Endothelial cell of umbilical vein (primary cell): ENCODE results near the gene CHRND. TPM values are rescaled to one million over a fixed set of nuclear protein-coding genes. Genes with fewer than 3 reads are reported as not detected.

Experiments
- BruUV-seq: library from RNA; stranded (reverse); fragments of 400-500 nt; replicated peaks from 2 replicates; lab custom pipeline; 2021; lab: Mats Ljungman, UMichigan
- CTCF ChIA-PET: fragments of 300-600, 350-600 bp; sonication (Branson Sonifier 250); formaldehyde crosslinking; loops from one replicate; lab custom pipeline; 2021; ENCODE audit warnings: antibody characterized with exemption, inconsistent platforms; lab: Charles Lee
- POLR2A ChIA-PET: fragments of 300-600, 350-600 bp; sonication (Branson Sonifier 250); formaldehyde crosslinking; loops from one replicate; lab custom pipeline; 2021; ENCODE audit warnings: antibody characterized with exemption, inconsistent platforms; lab: Charles Lee
- DNase-seq: peaks from one replicate; pipeline ENCODE4 v3.0.0-alpha.2; 2011; ENCODE audit warnings: low read depth, low spot score
- FAIRE-seq: peaks from 2 replicates; lab custom pipeline; 2011; peaks lifted over from hg19 to GRCh38; lab: Jason Lieb, UNC
- H2AFZ ChIP-seq: 2 replicates; pipeline ENCODE4 v1.6.0; 2012; ENCODE audit warnings: low read depth, low read length, control low read depth, inconsistent platforms
- H3K27ac ChIP-seq: 2 replicates; pipeline ENCODE4 v1.5.1; 2011; ENCODE audit warnings: low read depth, mild to moderate bottlenecking, control low read depth, low read length, moderate library complexity; ENCODE audit not compliant: insufficient read depth
- H3K27me3 ChIP-seq, 2 experiments: 2 replicates each; pipeline versions ENCODE4 v1.6.0 to v1.6.1; 2011; ENCODE audit warnings: low read length in 2 of 2, mixed read lengths in 1 of 2; ENCODE audit not compliant: control insufficient read depth in 2 of 2, insufficient read depth in 2 of 2
- H3K36me3 ChIP-seq, 2 experiments: 2 replicates in 1 of 2; 3 replicates in 1 of 2; pipeline ENCODE4 v1.5.1; 2011; ENCODE audit warnings: low read length in 2 of 2, mild to moderate bottlenecking in 1 of 2, moderate library complexity in 1 of 2; ENCODE audit not compliant: control insufficient read depth in 2 of 2, insufficient read depth in 2 of 2; ENCODE audit errors: extremely low read depth in 1 of 2
- H3K4me1 ChIP-seq: 3 replicates; pipeline ENCODE4 v1.5.1; 2011; ENCODE audit warnings: mild to moderate bottlenecking, low read length; ENCODE audit not compliant: control insufficient read depth, insufficient read depth; ENCODE audit errors: extremely low read depth
- H3K4me2 ChIP-seq: 2 replicates; pipeline ENCODE4 v1.6.1; 2011; ENCODE audit warnings: low read length, control low read depth, mixed read lengths; ENCODE audit not compliant: insufficient read depth
- H3K4me3 ChIP-seq, 3 experiments: fragments of 200-600 bp in 1 of 3; sonication (generic), shearing (Covaris generic) in 1 of 3; replicated peaks in 1 of 3; 2 replicates each; pipeline ENCODE4 v1.5.1; 2011 to 2016; ENCODE audit warnings: control low read depth in 3 of 3, low read length in 3 of 3, mild to moderate bottlenecking in 2 of 3, inconsistent platforms in 1 of 3, low read depth in 1 of 3, moderate library complexity in 1 of 3; ENCODE audit not compliant: insufficient read depth in 1 of 3
- H3K79me2 ChIP-seq: 2 replicates; pipeline ENCODE4 v1.6.0; 2012; ENCODE audit warnings: low read length, inconsistent platforms; ENCODE audit not compliant: control insufficient read depth, insufficient read depth
- H3K9ac ChIP-seq: replicated peaks from 2 replicates; pipeline ENCODE3; 2011; ENCODE audit warnings: low read length, control low read depth; ENCODE audit not compliant: insufficient read depth; ENCODE audit errors: extremely low read depth
- H3K9me1 ChIP-seq: replicated peaks from 3 replicates; pipeline ENCODE4 v1.6.0; 2011; ENCODE audit warnings: mild to moderate bottlenecking, low read length; ENCODE audit not compliant: control insufficient read depth, insufficient read depth; ENCODE audit errors: extremely low read depth
- H3K9me3 ChIP-seq: replicated peaks from 2 replicates; pipeline ENCODE4 v1.5.1; 2012; ENCODE audit warnings: low read length, inconsistent platforms; ENCODE audit not compliant: control insufficient read depth, insufficient read depth
- H4K20me1 ChIP-seq: replicated peaks from 2 replicates; pipeline ENCODE3; 2011; ENCODE audit warnings: mild to moderate bottlenecking, low read length; ENCODE audit not compliant: control insufficient read depth, insufficient read depth; ENCODE audit errors: extremely low read depth
- CTCF ChIP-seq, 2 donors: IDR thresholded peaks; 1 replicate in 1 of 2; 2 replicates in 1 of 2; pipeline ENCODE4 v1.5.1; 2011; ENCODE audit warnings: low read length in 2 of 2, mild to moderate bottlenecking in 2 of 2, moderate library complexity in 2 of 2, control low read depth in 1 of 2, inconsistent platforms in 1 of 2, low read depth in 1 of 2; ENCODE audit not compliant: insufficient read depth in 1 of 2; ENCODE audit errors: extremely low read depth in 1 of 2
- EZH2 ChIP-seq: IDR thresholded peaks from 2 replicates; pipeline ENCODE4 v1.6.1; 2012; ENCODE audit warnings: borderline replicate concordance, low read depth, mild to moderate bottlenecking, moderate library complexity, low read length, inconsistent platforms; ENCODE audit not compliant: severe bottlenecking
- FOS ChIP-seq: IDR thresholded peaks from 2 replicates; pipeline ENCODE4 v1.6.1; 2011; ENCODE audit warnings: mild to moderate bottlenecking, low read length, moderate library complexity, borderline replicate concordance; ENCODE audit not compliant: insufficient read depth
- GATA2 ChIP-seq: IDR thresholded peaks from 2 replicates; pipeline ENCODE4 v1.7.0; 2011; ENCODE audit warnings: low read depth, mild to moderate bottlenecking, moderate library complexity, mixed read lengths, low read length; ENCODE audit not compliant: insufficient read length, insufficient read depth
- JUN ChIP-seq: IDR thresholded peaks from 2 replicates; pipeline ENCODE4 v1.6.1; 2011; ENCODE audit warnings: borderline replicate concordance, low read depth; ENCODE audit not compliant: insufficient read length, insufficient read depth
- MAX ChIP-seq: IDR thresholded peaks from 2 replicates; pipeline ENCODE4 v1.6.1; 2011; ENCODE audit not compliant: insufficient read depth, insufficient read length
- MYC ChIP-seq: IDR thresholded peaks from one replicate; pipeline ENCODE4 v1.6.1; 2011; ENCODE audit warnings: mild to moderate bottlenecking, low read depth, low read length
- POLR2A ChIP-seq: IDR thresholded peaks from 2 replicates; pipeline ENCODE4 v1.6.1; 2012; ENCODE audit warnings: low read depth, mild to moderate bottlenecking, control low read depth, low read length
- POLR2AphosphoS5 ChIP-seq: IDR thresholded peaks from 2 replicates; pipeline ENCODE4 v1.6.1; 2012; ENCODE audit warnings: low read depth, mild to moderate bottlenecking, control low read depth, low read length, moderate library complexity; ENCODE audit not compliant: insufficient read depth
- dilution Hi-C: fragments of 300-500 bp; cut with MboI; formaldehyde crosslinking; loops from one replicate; pipeline ENCODE4 v1.15.0; 2019; ENCODE audit warnings: low sequenced_read_pairs; ENCODE audit not compliant: extremely low pct_ligation_motif_present
- intact Hi-C: fragments of 100-400 bp; cut with micrococcal nuclease; formaldehyde crosslinking; loops from one replicate; pipeline ENCODE4 v1.10.0; 2022
- polyA plus RNA-seq, 4 experiments: library from polyadenylated mRNA; depleted of rRNA in 3 of 4; stranded (reverse) in 3 of 4; unstranded in 1 of 4; fragments of >200 nt; gene quantifications; 2 replicates each; pipeline versions ENCODE4 v1.2.1 to v1.2.3, GENCODE V29; 2011 to 2012; ENCODE audit warnings: missing spikeins in 1 of 4
- total RNA-seq: library from RNA; stranded (reverse); gene quantifications from 2 replicates; pipeline ENCODE4 v1.2.3, GENCODE V29; 2021

The CHRND gene
- total and polyA plus RNA-seq, 2 donors (not counting 3 experiments of a cell fraction or from before 2014, with no cell fraction given): not detected

GRCh38 chr2:232493701-232494474 is 32.1 kb upstream of the CHRND start:
- Histone ChIP-seq H2AFZ (no peak overlapping the region), H3K4me1 (no peaks in the 10 kb centered on the region), H4K20me1 (no peaks in the 10 kb centered on the region), H3K4me3 (no peak overlapping the region), H3K27ac (no peak overlapping the region), H3K79me2 (no peaks in the 10 kb centered on the region), H3K27me3 (peaks cover 2 to 3% of the 10 kb centered on the region in 2 experiments), H3K4me2 (no peak overlapping the region), H3K36me3 (no peaks in the 10 kb centered on the region), H3K9me1 (no peaks in the 10 kb centered on the region), H3K9ac (no peak overlapping the region), H3K9me3 (no peaks in the 10 kb centered on the region)
- FAIRE-seq: no peak
- ChIA-PET CTCF (no interaction called here), POLR2A (no interaction called here)
- TF ChIP-seq CTCF (IDR thresholded peaks at IDR 0.05; ENCODE audit: extremely low read depth in 1 of 2, insufficient read depth in 1 of 2, low read depth in 1 of 2, low read length in 2 of 2) (no peak), GATA2 (no peak), JUN (no peak), MYC (no peak), POLR2A (no peak), FOS (no peak), EZH2 (no peak), POLR2AphosphoS5 (no peak), MAX (no peak)
- DNase-seq: no peak
- BruUV-seq: no TSS peak
- intact Hi-C loops (no loop called here), dilution Hi-C loops (no loop called here)
